GM18505 (cell line): ENCODE measurements around the gene USP48.
"Not testable (repeated sequence)": the region's sequence is repeated elsewhere in the genome, so short reads cannot be mapped to it uniquely, and the experiment has no call there.

ENCODE experiments used
- ATAC-seq: cut with Tn5 transposase; IDR thresholded peaks from one replicate; pipeline ENCODE4 v1.9.1; 2021; ENCODE audit not compliant: unreplicated experiment
- POLR2A ChIP-seq: IDR thresholded peaks from 4 replicates; pipeline ENCODE4 v1.6.1; 2011; ENCODE audit warnings: borderline replicate concordance; ENCODE audit not compliant: insufficient read depth, insufficient read length; ENCODE audit errors: extremely low read depth

USP48 gene

DNA sequence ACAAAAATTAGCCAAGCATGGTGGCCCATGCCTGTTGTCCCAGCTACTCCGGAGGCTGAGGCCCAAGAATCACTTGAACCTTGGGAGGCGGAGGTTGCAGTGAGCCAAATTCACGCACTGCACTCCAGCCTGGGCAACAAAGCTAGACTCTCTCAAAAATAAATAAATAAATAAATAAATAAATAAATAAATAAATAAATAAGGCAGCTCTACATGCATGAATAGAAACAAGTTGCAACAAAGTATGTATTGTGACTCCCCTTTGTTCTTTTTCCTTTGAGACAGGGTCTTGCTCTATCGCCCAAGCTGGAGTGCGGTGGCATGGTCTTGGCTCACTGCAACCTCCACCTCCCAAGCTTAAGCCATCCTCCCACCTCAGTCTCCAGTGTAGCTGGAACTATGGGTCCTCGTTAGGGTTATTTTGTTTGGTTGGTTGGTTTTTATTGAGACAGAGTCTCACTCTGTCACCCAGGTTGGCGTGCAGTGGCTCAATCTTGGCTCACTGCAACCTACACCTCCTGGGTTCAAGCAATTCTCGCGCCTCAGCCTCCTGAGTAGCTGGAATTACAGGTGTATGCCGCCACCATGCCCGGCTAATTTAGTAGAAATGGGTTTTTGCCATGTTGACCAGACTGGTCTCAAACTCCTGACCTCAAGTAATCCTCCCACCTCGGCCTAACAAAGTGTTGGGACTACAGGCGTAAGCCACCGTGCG lies 8.0 kb downstream of the USP48 start:
- ATAC-seq, result no peak
- TF ChIP-seq POLR2A, result no peak

DNA sequence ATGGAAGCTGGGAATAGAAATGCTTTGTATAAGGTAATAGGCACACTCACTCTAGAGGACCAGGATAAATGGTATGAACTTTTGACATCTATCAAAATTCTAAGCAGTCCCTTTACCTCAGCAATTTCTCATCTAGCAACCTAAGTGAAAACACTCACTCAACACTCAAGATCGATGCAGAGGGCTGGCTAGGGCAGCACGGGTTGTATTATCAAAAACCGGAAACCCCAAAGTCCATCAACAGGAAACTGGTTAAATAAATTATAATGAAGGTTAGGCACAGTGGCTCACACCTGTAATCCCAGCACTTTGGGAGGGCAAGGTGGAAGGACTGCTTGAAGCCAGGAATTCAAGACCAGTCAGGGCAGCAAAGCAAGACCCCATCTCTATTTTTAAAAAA lies 9.4 kb downstream of the USP48 start:
- no peak for TF ChIP-seq POLR2A
- no peak for ATAC-seq

- ATAC-seq, result not testable (repeated sequence)
Measured at GRCh38 chr1:21771672-21772071, 11.3 kb downstream of the USP48 start.

DNA sequence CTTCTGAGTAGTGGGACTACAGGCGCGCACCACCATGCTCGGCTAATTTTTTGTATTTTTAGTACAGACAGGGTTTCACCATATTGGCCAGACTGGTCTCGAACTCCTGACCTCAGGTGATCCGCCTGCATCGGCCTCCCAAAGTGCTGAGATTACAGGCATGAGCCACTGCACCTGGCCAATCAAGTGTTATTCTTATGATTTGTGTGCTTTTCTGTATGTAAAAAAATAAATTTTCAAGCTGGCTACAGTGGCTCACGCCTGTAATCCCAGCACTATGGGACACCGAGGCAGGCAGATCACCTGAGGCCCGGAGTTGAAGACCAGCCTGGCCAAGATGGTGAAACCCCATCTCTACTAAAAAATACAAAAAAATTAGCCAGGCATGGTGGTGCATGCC lies 12.3 kb downstream of the USP48 start:
- ATAC-seq, result not testable (repeated sequence)

- no peak for ATAC-seq
- no peak for TF ChIP-seq POLR2A
Measured at GRCh38 chr1:21770201-21770600, 12.7 kb downstream of the USP48 start.

DNA sequence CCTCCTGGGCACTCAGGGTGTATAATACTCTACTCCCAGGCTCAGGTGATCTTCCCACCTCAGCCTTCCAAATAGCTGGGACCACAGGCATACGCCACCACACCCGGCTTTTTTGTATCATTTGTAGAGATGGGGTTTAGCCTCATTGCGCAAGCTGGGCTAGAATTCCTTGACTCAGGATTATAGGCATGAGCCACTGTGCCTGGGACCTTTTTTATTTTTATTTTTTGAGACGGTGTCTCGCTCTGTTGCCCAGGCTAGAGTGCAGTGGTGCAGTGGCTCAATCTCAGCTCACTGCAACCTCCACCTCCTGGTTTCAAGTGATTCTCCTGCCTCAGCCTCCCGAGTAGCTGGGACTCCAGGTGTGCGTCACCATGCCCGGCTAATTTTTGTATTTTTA lies 15.8 kb downstream of the USP48 start:
- ATAC-seq, result not testable (repeated sequence)

- ATAC-seq, result no peak
- no peak for TF ChIP-seq POLR2A
Measured at GRCh38 chr1:21766210-21766609, 16.7 kb downstream of the USP48 start.

GRCh38 chr1:21764615-21765423 lies 18.1 kb downstream of the USP48 start:
- no peak for ATAC-seq
- TF ChIP-seq POLR2A, result no peak

GRCh38 chr1:21763694-21764419 lies 19.1 kb downstream of the USP48 start:
- no peak for TF ChIP-seq POLR2A
- no peak for ATAC-seq

- no peak for ATAC-seq
Measured at GRCh38 chr1:21763236-21763635, 19.7 kb downstream of the USP48 start.

GRCh38 chr1:21762022-21762404 lies 20.9 kb downstream of the USP48 start:
- no peak for ATAC-seq
- TF ChIP-seq POLR2A, result no peak

More at GRCh38 chr1:21763236-21763635, 19.7 kb downstream of the USP48 start:
- TF ChIP-seq POLR2A, result no peak

- no peak for ATAC-seq
- no peak for TF ChIP-seq POLR2A
Measured at GRCh38 chr1:21761052-21761451, 21.9 kb downstream of the USP48 start.

DNA sequence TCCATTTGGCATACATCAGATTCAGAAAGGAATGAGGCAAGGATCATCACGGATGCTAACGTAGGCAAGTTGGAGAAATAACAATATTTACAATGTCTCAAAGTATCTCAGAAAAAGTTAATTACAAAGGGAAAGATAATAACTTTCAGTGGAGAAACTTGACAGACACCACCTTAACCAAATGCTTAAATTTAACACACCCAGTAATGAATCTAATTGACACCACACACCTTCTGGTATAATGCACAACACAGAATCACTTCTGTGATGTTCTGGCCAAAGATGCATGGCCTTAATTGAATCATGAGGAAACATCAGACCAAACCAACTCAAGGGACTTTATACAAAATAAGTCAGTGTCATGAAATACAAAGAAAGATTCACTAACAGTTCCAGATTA lies 23.1 kb downstream of the USP48 start:
- TF ChIP-seq POLR2A, result no peak
- no peak for ATAC-seq

DNA sequence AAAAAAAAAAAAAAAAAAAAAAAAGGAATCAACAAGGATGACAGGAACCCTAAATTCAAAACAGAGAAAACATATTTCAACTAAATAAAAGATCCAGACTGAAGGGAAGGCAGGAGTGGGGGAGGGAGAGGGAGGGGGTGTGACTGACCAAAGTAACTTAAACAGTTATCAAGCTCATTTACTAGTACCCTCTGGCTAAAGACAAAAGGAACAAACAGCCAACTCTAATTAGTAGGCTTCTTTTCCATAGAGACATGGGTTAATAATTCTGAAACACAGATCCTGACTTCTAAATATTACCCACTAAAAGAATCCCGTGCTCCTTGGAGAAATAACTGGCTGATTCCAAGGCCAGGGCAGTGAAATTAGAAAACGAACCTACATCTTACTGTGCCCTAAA lies 23.8 kb downstream of the USP48 start:
- TF ChIP-seq POLR2A, result no peak
- no peak for ATAC-seq
